GM12878 (cell line): ENCODE measurements around the gene CCNDBP1. TPM values are rescaled to one million over a fixed set of nuclear protein-coding genes. Genes with fewer than 3 reads are reported as not detected.

Experiments
- ATAC-seq: fragments of 200-7000 bp; cut with Tn5 transposase; 3 replicates; pipeline ENCODE4 v1.9.1; 2020; ENCODE audit warnings: mild to moderate bottlenecking, moderate library complexity
- BruUV-seq: library from RNA; stranded (reverse); fragments of 400-500 nt; replicated peaks from 2 replicates; lab custom pipeline; 2021; lab: Mats Ljungman, UMichigan
- CTCF ChIA-PET: fragments of 300-600 bp; sonication (Branson Sonifier 250); formaldehyde crosslinking; extraction: SDS; loops from one replicate; lab custom pipeline; 2021; ENCODE audit warnings: inconsistent platforms; lab: Yijun Ruan, JAX
- POLR2A ChIA-PET: fragments of 350-600 bp; formaldehyde crosslinking; extraction: SDS; loops from one replicate; lab custom pipeline; 2021; ENCODE audit warnings: inconsistent platforms; lab: Charles Lee
- RAD21 ChIA-PET: fragments of 300-600 bp; sonication (Branson Sonifier 250); formaldehyde crosslinking; loops from one replicate; lab custom pipeline; 2023; ENCODE audit warnings: antibody characterized with exemption; ENCODE audit not compliant: unreplicated experiment; lab: Charles Lee
- SMC1A ChIA-PET: fragments of 300-600 bp; sonication (Branson Sonifier 250); formaldehyde crosslinking; loops from one replicate; lab custom pipeline; 2023; ENCODE audit not compliant: unreplicated experiment, uncharacterized antibody; lab: Charles Lee
- DNase-seq: peaks from one replicate; pipeline ENCODE4 v3.0.0-alpha.2; 2011; ENCODE audit warnings: low read depth, low spot score
- FAIRE-seq: peaks from 3 replicates; lab custom pipeline; 2011; peaks lifted over from hg19 to GRCh38; lab: Jason Lieb, UNC
- H2AFZ ChIP-seq: 2 replicates; pipeline ENCODE4 v1.6.0; 2011; ENCODE audit warnings: low read depth, low read length, control low read depth; ENCODE audit not compliant: control insufficient read depth
- H3K27ac ChIP-seq: 2 replicates; pipeline ENCODE4 v1.5.1; 2011; ENCODE audit warnings: control low read depth; ENCODE audit not compliant: control insufficient read depth, insufficient read depth
- H3K27me3 ChIP-seq, 2 experiments: replicated peaks in 1 of 2; 2 replicates each; pipeline versions ENCODE4 v1.6.0 to v1.6.1; 2011; ENCODE audit warnings: low read length in 1 of 2; ENCODE audit not compliant: control insufficient read depth in 2 of 2, insufficient read depth in 2 of 2
- H3K36me3 ChIP-seq, 2 experiments: 2 replicates each; pipeline ENCODE4 v1.5.1; 2011; ENCODE audit warnings: low read length in 1 of 2; ENCODE audit not compliant: control insufficient read depth in 2 of 2, insufficient read depth in 2 of 2
- H3K4me1 ChIP-seq: 2 replicates; pipeline ENCODE4 v1.6.1; 2011; ENCODE audit warnings: mild to moderate bottlenecking, low read length, moderate library complexity, mixed read lengths; ENCODE audit not compliant: control insufficient read depth, insufficient read depth
- H3K4me2 ChIP-seq: 2 replicates; pipeline ENCODE4 v1.6.0; 2011; ENCODE audit warnings: control low read depth; ENCODE audit not compliant: control insufficient read depth, insufficient read depth
- H3K4me3 ChIP-seq: fragments of 200-600 bp; sonication (generic); 2 replicates; pipeline ENCODE4 v1.5.1; 2016
- H3K79me2 ChIP-seq: 2 replicates; pipeline ENCODE4 v1.6.0; 2011; ENCODE audit warnings: low read length; ENCODE audit not compliant: control insufficient read depth, insufficient read depth
- H3K9ac ChIP-seq: 2 replicates; pipeline ENCODE4 v1.8.0; 2011; ENCODE audit warnings: low read length, control low read depth, mixed read lengths; ENCODE audit not compliant: control insufficient read depth, insufficient read depth
- H3K9me3 ChIP-seq: replicated peaks from 3 replicates; pipeline ENCODE4 v1.5.1; 2011; ENCODE audit warnings: mild to moderate bottlenecking, low read length; ENCODE audit not compliant: control insufficient read depth, insufficient read depth
- H4K20me1 ChIP-seq: 2 replicates; pipeline ENCODE4 v1.6.0; 2011; ENCODE audit not compliant: control insufficient read depth, insufficient read depth
- CHD2 ChIP-seq: IDR thresholded peaks from 2 replicates; pipeline ENCODE4 v1.6.1; 2011; ENCODE audit warnings: low read depth, low read length, improper control_type of control experiment, borderline replicate concordance
- CREM ChIP-seq: IDR thresholded peaks from 2 replicates; pipeline ENCODE4 v1.6.1; 2014; ENCODE audit warnings: antibody characterized with exemption, low read depth
- EZH2 ChIP-seq: IDR thresholded peaks from 2 replicates; pipeline ENCODE4 v1.6.1; 2012; ENCODE audit warnings: low read depth, mild to moderate bottlenecking, control low read depth, inconsistent platforms, low read length, borderline replicate concordance; ENCODE audit not compliant: control insufficient read depth
- GATAD2B ChIP-seq: fragments of 450-650 bp; conservative IDR thresholded peaks from 2 replicates; pipeline ENCODE4 v1.6.1; 2017; ENCODE audit warnings: low read depth, mild to moderate bottlenecking, moderate library complexity
- JUND ChIP-seq: IDR thresholded peaks from 2 replicates; pipeline ENCODE4 v1.6.1; 2012; ENCODE audit warnings: low read depth, mild to moderate bottlenecking, low read length, improper control_type of control experiment, moderate library complexity
- KAT2A ChIP-seq: conservative IDR thresholded peaks from 2 replicates; pipeline ENCODE4 v1.6.1; 2011; ENCODE audit warnings: low read depth, low read length; ENCODE audit not compliant: control insufficient read depth
- POLR2AphosphoS5 ChIP-seq: IDR thresholded peaks from 2 replicates; pipeline ENCODE4 v1.6.1; 2011; ENCODE audit warnings: mild to moderate bottlenecking, low read length, inconsistent platforms
- SIN3A ChIP-seq: IDR thresholded peaks from 2 replicates; pipeline ENCODE4 v1.6.1; 2012; ENCODE audit warnings: low read depth, low read length, improper control_type of control experiment
- SIX5 ChIP-seq: IDR thresholded peaks from 2 replicates; pipeline ENCODE4 v1.6.1; 2011; ENCODE audit warnings: mild to moderate bottlenecking, low read depth, low read length, moderate library complexity; ENCODE audit not compliant: severe bottlenecking
- TCF7 ChIP-seq: IDR thresholded peaks from 2 replicates; pipeline ENCODE4 v1.6.1; 2014; ENCODE audit warnings: antibody characterized with exemption, borderline replicate concordance
- WRNIP1 ChIP-seq: IDR thresholded peaks from 2 replicates; pipeline ENCODE4 v1.6.1; 2011; ENCODE audit warnings: low read depth, low read length, improper control_type of control experiment, borderline replicate concordance
- ZNF274 ChIP-seq: IDR thresholded peaks from one replicate; pipeline ENCODE4 v1.8.0; 2011; ENCODE audit not compliant: insufficient read length, insufficient read depth
- WGBS: methylation state at CpG from one replicate; pipeline ENCODE4 v1.1.6; 2016; ENCODE audit warnings: low lambda C conversion rate; ENCODE audit not compliant: insufficient replicate concordance, insufficient coverage; ENCODE audit errors: missing lambda C conversion rate; 5-methylcytosine and 5-hydroxymethylcytosine counted together
- in situ Hi-C: fragments of 300-500 bp; cut with MboI; formaldehyde crosslinking; loops from 9 replicates; pipeline ENCODE4 v1.14.3; 2018; ENCODE audit warnings: mixed read lengths
- intact Hi-C: fragments of 100-400 bp; cut with micrococcal nuclease; formaldehyde crosslinking; loops from one replicate; pipeline ENCODE4 v1.14.2; 2022; ENCODE audit not compliant: unreplicated experiment
- polyA plus RNA-seq, 11 experiments: library from polyadenylated mRNA; depleted of rRNA in 4 of 11; unstranded in 6 of 11; stranded (reverse) in 5 of 11; fragments of >200 nt; fragmentation: Nextera tagmentation in 4 of 11; fragmentation: Illumina TruSeq in 1 of 11; extraction: Ambion mirVana in 4 of 11; extraction: Trizol in 1 of 11; gene quantifications; 1 replicate in 1 of 11; 2 replicates in 10 of 11; pipeline versions ENCODE4 v1.2.1 to v1.2.3, GENCODE V29; 2011 to 2016; ENCODE audit warnings: inconsistent platforms in 2 of 11, missing spikeins in 2 of 11, low read depth in 1 of 11
- total RNA-seq, 4 experiments: library from RNA; depleted of rRNA in 3 of 4; stranded (reverse); fragments of >200 nt in 3 of 4; fragmentation: Illumina TruSeq in 1 of 4; extraction: Trizol in 1 of 4; gene quantifications; 2 replicates each; pipeline versions ENCODE4 v1.2.1 to v1.2.3, GENCODE V29; 2013 to 2021
- TF ChIP-seq, protein P1 (sequence below): fragments of 450-650 bp; formaldehyde crosslinking; IDR thresholded peaks from 2 replicates; pipeline ENCODE4 v1.5.0; 2022; ENCODE audit warnings: mild to moderate bottlenecking, missing genetic modification characterization
- TF ChIP-seq, protein P2 (sequence below): IDR thresholded peaks from 2 replicates; pipeline ENCODE4 v1.6.1; 2012; ENCODE audit warnings: improper control_type of control experiment, low read depth, low read length; ENCODE audit not compliant: insufficient replicate concordance

Gene CCNDBP1
- total and polyA plus RNA-seq, 10 of the 15 experiments (the other 5 are each of a cell fraction or from before 2014, with no cell fraction given): 30.1 to 86.7 (median 42.2) TPM

- TF ChIP-seq POLR2AphosphoS5 (no peak), JUND (no peak), EZH2 (no peak)
These were observed 57.4 kb downstream of the CCNDBP1 start (continued) for GRCh38 chr15:43242616-43243015.

DNA sequence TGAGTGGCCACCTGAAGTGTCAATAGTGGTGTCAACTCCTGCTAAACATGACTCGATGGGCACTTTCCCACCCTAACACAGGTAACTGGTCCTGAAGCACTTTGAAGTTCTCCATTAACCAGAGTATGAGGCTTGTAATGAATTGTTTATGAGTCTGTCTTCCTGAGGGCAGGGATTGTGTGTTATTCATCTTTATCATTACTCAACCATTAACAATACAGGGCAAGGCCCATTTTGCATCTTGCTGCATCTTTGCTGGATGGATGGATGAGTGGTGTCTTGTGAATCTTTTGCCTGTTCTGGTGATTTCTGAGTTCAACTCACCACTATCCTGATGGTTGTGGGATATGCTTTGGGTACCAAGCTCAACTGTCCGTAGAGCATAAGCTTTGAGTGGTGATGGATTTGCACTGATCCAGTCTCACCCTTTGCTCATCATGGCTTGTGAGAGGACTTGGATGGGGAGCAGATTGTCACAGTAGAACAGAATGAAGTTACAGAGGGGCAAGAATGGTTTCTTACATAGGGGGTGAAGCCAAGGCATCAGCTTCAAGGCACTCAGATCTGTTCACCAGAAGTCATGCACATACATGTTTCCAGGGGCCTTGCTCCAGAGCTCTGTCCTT is 57.9 kb downstream of the CCNDBP1 start:
- FAIRE-seq (no peak), ATAC-seq (no peak), DNase-seq (no peak)
- Histone ChIP-seq H3K9me3 (no peaks in the 10 kb centered on the region), H4K20me1 (no peaks in the 10 kb centered on the region), H3K9ac (no peak overlapping the region), H3K27me3 (no peaks in the 10 kb centered on the region), H3K4me2 (no peak overlapping the region), H3K27ac (no peak overlapping the region), H3K4me1 (peaks cover 20% of the 10 kb centered on the region), H3K79me2 (no peaks in the 10 kb centered on the region), H2AFZ (no peak overlapping the region), H3K4me3 (no peak overlapping the region), H3K36me3 (no peaks in the 10 kb centered on the region)
- BruUV-seq: no TSS peak
- 86% methylated on average over 2 of the region's 2 CpGs for WGBS
- intact Hi-C loops: no loop called here
- ChIA-PET SMC1A (interaction anchor here (1.0 to 2.6 kb wide), 4 partner anchors 8 to 42 kb away, joined by 5 to 18 read pairs (median 6); no protein-coding TSS in a partner anchor), POLR2A (no interaction called here), CTCF (interaction anchor here (1.9 to 4.1 kb wide), 3 partner anchors 11 to 42 kb away, joined by 5 to 24 read pairs (median 7); no protein-coding TSS in a partner anchor), RAD21 (interaction anchor here (0.5 to 1.3 kb wide), 4 partner anchors 23 to 1055 kb away, joined by 3 to 6 read pairs (median 3); no protein-coding TSS in a partner anchor)
- in situ Hi-C loops: no loop called here
- TF ChIP-seq CREM (no peak), GATAD2B (no peak), CHD2 (no peak), TCF7 (no peak), WRNIP1 (no peak), SIN3A (no peak), ZNF274 (no peak), KAT2A (no peak), SIX5 (no peak)
- TF ChIP-seq, protein P1, sequence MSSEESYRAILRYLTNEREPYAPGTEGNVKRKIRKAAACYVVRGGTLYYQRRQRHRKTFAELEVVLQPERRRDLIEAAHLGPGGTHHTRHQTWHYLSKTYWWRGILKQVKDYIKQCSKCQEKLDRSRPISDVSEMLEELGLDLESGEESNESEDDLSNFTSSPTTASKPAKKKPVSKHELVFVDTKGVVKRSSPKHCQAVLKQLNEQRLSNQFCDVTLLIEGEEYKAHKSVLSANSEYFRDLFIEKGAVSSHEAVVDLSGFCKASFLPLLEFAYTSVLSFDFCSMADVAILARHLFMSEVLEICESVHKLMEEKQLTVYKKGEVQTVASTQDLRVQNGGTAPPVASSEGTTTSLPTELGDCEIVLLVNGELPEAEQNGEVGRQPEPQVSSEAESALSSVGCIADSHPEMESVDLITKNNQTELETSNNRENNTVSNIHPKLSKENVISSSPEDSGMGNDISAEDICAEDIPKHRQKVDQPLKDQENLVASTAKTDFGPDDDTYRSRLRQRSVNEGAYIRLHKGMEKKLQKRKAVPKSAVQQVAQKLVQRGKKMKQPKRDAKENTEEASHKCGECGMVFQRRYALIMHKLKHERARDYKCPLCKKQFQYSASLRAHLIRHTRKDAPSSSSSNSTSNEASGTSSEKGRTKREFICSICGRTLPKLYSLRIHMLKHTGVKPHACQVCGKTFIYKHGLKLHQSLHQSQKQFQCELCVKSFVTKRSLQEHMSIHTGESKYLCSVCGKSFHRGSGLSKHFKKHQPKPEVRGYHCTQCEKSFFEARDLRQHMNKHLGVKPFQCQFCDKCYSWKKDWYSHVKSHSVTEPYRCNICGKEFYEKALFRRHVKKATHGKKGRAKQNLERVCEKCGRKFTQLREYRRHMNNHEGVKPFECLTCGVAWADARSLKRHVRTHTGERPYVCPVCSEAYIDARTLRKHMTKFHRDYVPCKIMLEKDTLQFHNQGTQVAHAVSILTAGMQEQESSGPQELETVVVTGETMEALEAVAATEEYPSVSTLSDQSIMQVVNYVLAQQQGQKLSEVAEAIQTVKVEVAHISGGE (CRISPR knock-in tag): no peak
- TF ChIP-seq, protein P2, sequence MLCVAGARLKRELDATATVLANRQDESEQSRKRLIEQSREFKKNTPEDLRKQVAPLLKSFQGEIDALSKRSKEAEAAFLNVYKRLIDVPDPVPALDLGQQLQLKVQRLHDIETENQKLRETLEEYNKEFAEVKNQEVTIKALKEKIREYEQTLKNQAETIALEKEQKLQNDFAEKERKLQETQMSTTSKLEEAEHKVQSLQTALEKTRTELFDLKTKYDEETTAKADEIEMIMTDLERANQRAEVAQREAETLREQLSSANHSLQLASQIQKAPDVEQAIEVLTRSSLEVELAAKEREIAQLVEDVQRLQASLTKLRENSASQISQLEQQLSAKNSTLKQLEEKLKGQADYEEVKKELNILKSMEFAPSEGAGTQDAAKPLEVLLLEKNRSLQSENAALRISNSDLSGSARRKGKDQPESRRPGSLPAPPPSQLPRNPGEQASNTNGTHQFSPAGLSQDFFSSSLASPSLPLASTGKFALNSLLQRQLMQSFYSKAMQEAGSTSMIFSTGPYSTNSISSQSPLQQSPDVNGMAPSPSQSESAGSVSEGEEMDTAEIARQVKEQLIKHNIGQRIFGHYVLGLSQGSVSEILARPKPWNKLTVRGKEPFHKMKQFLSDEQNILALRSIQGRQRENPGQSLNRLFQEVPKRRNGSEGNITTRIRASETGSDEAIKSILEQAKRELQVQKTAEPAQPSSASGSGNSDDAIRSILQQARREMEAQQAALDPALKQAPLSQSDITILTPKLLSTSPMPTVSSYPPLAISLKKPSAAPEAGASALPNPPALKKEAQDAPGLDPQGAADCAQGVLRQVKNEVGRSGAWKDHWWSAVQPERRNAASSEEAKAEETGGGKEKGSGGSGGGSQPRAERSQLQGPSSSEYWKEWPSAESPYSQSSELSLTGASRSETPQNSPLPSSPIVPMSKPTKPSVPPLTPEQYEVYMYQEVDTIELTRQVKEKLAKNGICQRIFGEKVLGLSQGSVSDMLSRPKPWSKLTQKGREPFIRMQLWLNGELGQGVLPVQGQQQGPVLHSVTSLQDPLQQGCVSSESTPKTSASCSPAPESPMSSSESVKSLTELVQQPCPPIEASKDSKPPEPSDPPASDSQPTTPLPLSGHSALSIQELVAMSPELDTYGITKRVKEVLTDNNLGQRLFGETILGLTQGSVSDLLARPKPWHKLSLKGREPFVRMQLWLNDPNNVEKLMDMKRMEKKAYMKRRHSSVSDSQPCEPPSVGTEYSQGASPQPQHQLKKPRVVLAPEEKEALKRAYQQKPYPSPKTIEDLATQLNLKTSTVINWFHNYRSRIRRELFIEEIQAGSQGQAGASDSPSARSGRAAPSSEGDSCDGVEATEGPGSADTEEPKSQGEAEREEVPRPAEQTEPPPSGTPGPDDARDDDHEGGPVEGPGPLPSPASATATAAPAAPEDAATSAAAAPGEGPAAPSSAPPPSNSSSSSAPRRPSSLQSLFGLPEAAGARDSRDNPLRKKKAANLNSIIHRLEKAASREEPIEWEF: no peak
